Epithelial cell of esophagus (primary cell): ENCODE results near the gene PCYOX1L.
A peak's percentile ranks its signal among the peaks of the same experiment; 100 is the strongest.

Experiments used
- DNase-seq: peaks from one replicate; pipeline ENCODE4 v3.0.0; 2010; ENCODE audit warnings: low read depth
- H3K4me3 ChIP-seq: 2 replicates; pipeline ENCODE4 v1.5.1; 2011; ENCODE audit warnings: mild to moderate bottlenecking, low read length, control low read depth
- TF ChIP-seq, protein P1 (sequence below): IDR thresholded peaks from 2 replicates; pipeline ENCODE4 v1.5.1; 2011; ENCODE audit warnings: low read depth, mild to moderate bottlenecking, low read length, control low read depth, inconsistent platforms; ENCODE audit not compliant: insufficient read depth; ENCODE audit errors: missing control alignments

The PCYOX1L gene

DNA sequence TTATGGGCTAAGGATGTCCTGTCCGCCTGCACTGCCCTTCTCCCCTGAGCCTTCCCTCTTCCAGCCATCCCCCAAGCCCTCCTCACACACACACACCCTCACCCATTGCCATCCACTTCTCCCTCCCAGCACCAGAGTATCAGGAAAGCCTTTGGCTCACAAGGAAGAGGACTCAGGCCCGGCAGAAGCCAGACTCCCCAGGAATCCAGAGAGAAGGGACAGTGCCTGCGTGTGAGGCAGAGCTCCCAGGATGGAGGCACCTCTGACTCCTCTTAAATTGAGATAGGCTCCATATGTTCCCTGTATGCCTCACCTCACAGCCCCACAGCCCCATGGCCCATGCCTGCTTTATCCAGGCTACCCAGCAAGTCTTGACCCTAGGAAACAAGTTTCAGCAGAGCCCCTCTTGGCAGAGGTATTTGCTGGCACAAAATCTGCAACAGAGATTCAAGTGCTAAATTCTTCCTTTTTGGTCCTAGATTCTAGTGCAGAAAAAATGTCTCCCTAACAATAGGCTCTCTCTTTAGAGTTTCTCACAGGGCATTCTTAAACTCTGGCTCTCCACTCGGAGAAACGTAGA is 20.5 kb downstream of the PCYOX1L start:
- H3K4me3 ChIP-seq, result no peak overlapping the region
- TF ChIP-seq, protein P1, sequence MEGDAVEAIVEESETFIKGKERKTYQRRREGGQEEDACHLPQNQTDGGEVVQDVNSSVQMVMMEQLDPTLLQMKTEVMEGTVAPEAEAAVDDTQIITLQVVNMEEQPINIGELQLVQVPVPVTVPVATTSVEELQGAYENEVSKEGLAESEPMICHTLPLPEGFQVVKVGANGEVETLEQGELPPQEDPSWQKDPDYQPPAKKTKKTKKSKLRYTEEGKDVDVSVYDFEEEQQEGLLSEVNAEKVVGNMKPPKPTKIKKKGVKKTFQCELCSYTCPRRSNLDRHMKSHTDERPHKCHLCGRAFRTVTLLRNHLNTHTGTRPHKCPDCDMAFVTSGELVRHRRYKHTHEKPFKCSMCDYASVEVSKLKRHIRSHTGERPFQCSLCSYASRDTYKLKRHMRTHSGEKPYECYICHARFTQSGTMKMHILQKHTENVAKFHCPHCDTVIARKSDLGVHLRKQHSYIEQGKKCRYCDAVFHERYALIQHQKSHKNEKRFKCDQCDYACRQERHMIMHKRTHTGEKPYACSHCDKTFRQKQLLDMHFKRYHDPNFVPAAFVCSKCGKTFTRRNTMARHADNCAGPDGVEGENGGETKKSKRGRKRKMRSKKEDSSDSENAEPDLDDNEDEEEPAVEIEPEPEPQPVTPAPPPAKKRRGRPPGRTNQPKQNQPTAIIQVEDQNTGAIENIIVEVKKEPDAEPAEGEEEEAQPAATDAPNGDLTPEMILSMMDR, result no peak
- DNase-seq, result peak; percentile 58

DNA sequence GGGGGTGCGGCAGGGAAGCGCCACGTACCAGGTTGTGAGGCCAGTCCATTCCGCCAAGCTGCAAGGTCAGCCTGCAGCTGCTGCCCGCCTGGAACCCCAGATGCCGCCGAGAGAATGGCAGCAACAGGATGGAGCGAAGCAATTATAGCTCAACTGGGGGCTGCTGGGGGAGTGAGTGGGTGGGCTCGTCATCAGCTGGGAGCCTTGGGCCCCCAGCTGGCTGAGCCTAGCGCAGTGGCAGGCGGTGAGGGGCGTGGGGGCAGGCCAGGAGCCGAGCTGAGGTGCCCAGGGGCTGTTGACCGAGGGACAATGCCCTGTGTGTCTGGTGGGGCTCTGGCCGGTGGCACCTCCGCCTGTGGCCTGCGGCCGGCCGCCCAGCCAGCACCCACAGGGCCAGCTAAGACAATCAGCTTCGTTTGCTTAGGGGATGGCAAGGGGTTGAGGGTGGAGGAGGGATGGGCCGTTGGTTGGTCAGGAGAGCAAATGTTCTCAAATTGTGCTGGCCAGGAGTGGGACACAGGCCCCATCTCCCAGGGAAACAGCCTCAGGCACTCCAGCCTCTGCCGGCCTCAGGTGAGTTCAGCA is 21.4 kb downstream of the PCYOX1L start, which contains the start of gene IL17B:
Gene IL17B, minus strand, starts transcription at position 116 of the 585 bp plus-strand sequence. Its CDS starts 67 bp downstream, at position 49.
- TF ChIP-seq, protein P1, result no peak
- no peak within 1 kb of the TSS for H3K4me3 ChIP-seq
- DNase-seq, result no peak

DNA sequence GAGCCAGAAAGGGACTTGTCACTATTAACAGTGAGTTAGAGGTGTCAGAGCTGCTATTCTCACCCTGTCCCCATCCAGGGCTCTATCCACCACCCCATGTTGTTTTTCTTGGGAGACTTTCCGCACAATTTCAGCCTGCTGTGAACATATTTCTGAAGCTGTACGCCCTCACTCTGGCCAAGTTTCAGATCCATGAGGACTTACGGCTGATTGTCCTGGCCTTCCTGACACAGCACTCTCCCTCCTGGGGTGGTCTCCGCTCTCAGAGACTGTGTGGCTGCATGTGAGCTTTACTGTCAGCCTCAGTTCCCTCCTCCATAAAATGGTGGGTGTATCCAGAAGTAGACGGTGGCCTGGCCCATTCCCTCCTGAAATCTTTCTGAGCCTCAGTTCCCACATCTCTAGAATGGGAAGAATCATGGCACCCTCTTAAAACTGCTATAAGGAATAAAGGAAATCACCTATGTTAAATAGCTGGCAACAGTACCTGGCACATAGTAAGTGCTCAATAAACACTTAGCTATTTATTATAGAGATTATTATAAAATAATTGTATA is 22.1 kb downstream of the PCYOX1L start:
- TF ChIP-seq, protein P1, result no peak

DNA sequence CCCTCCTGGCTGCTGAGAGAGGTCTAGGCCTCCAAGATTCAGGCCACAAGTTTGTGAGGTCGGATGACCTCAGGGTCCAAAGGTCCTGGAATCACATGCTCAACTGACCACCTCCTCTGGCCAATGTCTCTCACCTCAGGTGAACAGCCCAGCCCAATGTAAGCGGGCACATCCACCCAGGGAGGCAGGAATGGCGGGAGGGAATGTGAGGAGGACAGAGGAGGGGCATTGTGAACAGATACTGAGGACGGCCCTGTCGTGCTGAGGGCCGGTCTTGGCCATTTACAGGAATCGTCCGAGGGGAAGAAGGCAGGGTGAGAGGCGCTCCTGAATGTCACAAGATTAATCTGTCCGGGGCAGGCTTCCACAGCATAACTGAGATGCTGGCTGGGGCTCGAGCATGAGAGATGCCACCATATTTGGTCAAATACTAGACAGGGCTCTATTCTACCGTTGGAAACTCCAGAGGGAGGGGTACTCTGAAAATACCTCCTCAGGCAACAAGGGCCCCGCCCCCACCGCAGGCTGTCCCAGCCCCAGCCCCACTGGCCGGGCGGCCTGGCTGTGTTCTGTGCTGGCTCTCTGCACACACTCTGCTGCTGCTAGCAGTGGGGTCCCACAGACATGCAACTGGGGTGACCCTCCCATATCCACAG is 22.7 kb downstream of the PCYOX1L start:
- H3K4me3 ChIP-seq, result no peak overlapping the region
- no peak for DNase-seq
- TF ChIP-seq, protein P1, result no peak

More for the DNA sequence above, 22.1 kb downstream of the PCYOX1L start:
- DNase-seq, result no peak
- no peak overlapping the region for H3K4me3 ChIP-seq

DNA sequence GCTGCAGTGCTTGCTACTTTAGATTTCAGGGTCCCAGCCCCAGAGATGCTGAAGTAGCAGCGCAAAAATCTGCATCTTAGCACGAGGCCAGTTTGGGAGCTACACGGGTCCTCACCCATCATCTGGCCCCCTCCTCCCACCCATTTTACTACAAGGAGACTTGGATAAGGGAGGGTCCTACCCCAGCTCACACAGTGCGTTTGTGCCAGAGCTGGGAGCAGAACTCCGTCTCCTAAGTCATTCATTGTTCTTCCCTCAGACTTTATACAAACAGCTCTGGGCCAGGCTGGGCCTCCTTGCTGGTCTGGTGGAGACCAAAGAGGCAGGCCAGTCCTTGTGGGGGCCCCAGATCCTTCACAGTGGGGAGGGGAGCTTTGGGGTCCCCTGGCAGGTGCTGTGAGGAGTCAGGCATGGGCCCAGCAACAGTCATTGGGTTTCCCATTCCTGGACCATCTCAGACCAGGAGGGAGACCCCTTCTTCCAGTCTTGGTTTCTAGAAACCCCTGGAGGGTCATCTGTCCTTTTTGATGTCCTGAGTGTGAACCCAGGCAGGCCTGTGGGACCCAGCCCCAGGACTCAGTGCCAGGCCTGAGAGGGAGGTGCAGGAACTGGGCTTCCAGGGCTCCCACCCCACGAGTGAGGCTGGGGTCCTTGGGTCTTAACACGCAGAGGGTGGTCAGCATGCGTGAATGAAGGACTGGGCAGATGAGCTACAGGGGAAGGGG is 23.6 kb downstream of the PCYOX1L start:
- no peak overlapping the region for H3K4me3 ChIP-seq
- TF ChIP-seq, protein P1, result no peak
- DNase-seq, result no peak

DNA sequence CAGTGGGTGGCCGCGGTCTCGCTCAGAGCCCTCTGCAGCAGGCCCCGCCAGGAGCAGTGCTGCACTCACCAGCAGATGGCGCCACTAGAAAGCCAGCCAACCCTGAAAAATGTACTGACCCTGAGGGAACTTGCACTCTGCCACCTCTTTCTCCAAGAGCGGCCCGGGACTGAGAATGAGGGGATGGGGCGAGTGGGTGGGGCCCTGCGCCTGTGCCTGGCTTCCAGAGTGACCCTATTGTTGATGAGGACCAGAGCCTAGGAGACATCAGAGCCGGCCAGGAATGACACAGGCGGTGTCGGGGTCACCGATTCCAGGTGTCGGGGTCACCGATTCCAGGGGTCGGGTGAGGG is 24.1 kb downstream of the PCYOX1L start:
- no peak overlapping the region for H3K4me3 ChIP-seq
- DNase-seq, result peak; percentile 63
- TF ChIP-seq, protein P1, result peak; percentile 86
